Fibroblast of gingiva (primary cell): ENCODE data around the gene BANK1.
A peak's percentile ranks its signal among the peaks of the same experiment; 100 is the strongest.

Experiments used
- DNase-seq: peaks from one replicate; pipeline ENCODE4 v3.0.0-alpha.2; 2011; ENCODE audit warnings: low read depth

BANK1 gene, protein sequence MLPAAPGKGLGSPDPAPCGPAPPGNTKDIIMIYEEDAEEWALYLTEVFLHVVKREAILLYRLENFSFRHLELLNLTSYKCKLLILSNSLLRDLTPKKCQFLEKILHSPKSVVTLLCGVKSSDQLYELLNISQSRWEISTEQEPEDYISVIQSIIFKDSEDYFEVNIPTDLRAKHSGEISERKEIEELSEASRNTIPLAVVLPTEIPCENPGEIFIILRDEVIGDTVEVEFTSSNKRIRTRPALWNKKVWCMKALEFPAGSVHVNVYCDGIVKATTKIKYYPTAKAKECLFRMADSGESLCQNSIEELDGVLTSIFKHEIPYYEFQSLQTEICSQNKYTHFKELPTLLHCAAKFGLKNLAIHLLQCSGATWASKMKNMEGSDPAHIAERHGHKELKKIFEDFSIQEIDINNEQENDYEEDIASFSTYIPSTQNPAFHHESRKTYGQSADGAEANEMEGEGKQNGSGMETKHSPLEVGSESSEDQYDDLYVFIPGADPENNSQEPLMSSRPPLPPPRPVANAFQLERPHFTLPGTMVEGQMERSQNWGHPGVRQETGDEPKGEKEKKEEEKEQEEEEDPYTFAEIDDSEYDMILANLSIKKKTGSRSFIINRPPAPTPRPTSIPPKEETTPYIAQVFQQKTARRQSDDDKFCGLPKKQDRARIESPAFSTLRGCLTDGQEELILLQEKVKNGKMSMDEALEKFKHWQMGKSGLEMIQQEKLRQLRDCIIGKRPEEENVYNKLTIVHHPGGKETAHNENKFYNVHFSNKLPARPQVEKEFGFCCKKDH

GRCh38 chr4:101790521-101791181, at the start of gene BANK1:
Gene BANK1, plus strand, starts transcription at chr4:101790730. Its CDS starts 151 bp downstream, at chr4:101790881.
- DNase-seq: peak; percentile 45

DNA sequence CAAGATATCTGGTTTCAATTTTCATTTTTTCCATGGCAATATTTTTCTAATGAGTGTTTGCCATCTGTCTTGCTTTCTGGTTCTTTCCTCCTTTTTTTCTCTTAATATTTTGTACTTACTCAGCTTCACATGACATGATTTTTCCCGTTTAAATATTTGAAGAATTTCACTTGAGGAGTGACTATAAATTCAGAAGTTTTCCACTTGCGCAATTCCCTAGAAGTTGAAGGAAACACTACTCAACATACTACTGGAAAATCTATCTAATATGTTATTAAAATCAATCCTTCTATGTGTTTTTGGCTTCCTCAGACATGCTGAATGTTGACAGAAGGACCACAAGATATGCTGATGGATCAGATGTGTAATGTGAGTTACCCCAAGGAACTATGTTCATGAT, 36.8 kb upstream of the BANK1 start:
- DNase-seq: peak; percentile 68

GRCh38 chr4:101756181-101756580, 34.3 kb upstream of the BANK1 start:
- DNase-seq: no peak

GRCh38 chr4:101761405-101761804, 29.1 kb upstream of the BANK1 start:
- no peak for DNase-seq

- DNase-seq: peak; percentile 25
Observed at GRCh38 chr4:101762025-101762424, 28.5 kb upstream of the BANK1 start.

DNA sequence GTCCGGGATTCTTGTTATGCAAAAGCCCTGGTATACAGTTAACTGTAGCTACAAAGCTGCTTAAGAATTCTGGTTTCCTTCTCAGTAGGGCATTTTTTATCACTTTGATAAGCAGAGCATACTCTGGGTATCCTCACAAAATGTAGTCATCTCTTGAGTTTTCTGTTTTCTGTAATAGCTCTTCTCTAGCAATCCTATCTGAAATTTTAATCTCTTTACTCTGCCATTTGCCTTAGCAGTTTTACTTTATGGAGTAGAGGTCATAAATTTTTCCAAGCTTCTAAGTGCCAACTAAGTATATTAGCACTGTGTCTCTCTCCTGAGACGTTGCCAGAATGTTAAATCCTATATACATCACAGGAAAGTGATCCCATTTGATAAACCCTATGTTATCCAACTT, 28.0 kb upstream of the BANK1 start:
- DNase-seq: no peak

GRCh38 chr4:101763576-101763975, 27.0 kb upstream of the BANK1 start:
- no peak for DNase-seq

- DNase-seq: peak; percentile 69
Observed at GRCh38 chr4:101774807-101775206, 15.7 kb upstream of the BANK1 start.

DNA sequence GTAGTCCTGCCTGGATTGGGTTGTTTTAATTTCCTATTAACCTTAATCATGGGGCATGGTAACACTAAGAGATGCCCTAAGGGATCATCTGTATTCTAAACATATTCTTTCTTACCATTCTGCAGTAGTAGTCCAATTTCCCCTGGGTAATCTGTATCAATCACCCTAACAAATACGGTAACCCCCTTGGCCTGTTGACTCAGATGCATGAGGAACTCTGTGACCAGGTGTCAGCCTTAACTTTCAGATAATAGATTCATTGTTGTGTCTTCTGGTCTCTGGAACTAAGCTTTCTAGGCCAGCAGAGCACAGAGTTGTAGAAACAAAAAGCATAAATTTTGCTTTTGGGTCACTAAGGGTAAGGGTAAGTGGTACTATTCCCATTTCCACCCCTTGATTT, 13.1 kb upstream of the BANK1 start:
- no peak for DNase-seq

DNA sequence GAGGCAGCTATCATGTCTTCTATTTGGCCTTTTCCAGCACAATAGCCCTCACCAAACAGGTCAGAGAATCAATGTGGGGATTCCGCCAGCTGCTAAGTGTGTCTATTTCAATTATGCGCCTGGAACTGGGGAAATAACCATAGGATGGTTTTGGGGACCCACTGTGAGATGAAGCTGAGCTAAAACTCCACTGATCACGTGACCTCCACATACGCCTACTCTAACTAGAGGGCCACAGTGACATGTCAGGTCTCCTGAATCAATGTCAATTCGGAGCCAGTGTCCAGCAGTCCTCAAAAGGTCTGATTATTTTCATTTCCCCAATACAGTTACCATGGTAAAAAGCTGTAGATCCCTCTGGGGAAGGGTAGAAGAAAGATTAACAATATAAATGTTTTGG, 10.2 kb upstream of the BANK1 start:
- DNase-seq: no peak

GRCh38 chr4:101782546-101782945, 8.0 kb upstream of the BANK1 start:
- DNase-seq: no peak

DNA sequence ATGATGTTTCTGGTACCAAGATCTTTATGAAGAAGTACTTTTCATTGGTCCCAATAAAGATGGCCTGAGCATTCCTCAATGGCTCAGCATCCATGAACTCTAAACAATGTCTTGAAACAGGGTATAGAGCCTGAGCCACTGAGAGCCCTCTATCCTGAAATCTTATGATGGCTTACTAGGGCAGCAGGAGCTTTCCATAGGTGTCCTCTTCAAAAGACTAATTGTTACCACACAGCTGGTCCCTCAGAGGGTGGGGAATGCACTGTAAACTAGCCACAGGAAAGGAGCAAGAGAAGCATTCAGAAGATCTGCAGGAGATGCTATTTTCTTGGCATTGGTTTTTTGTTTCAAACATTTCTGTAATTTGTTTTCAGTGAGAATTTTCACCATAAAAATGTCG, 5.6 kb upstream of the BANK1 start:
- no peak for DNase-seq

DNA sequence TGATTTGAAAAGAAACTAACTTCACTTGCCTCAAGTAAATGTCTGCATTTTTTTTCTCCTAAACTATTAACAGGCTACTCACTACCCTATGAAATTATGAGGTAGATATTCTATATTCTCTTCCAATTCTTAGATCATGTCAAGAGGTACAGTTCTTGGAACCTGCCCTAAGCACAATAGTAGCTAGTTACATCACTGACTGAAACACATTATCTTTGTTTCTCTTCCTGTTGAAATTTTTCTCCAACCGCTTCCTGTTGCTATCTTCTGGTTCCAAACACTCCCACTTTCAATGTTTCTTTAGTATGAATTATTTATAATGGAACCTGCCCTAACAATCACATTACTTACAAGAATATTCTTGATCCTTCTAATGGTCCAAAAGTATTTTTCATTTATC, 5.0 kb upstream of the BANK1 start:
- DNase-seq: no peak

DNA sequence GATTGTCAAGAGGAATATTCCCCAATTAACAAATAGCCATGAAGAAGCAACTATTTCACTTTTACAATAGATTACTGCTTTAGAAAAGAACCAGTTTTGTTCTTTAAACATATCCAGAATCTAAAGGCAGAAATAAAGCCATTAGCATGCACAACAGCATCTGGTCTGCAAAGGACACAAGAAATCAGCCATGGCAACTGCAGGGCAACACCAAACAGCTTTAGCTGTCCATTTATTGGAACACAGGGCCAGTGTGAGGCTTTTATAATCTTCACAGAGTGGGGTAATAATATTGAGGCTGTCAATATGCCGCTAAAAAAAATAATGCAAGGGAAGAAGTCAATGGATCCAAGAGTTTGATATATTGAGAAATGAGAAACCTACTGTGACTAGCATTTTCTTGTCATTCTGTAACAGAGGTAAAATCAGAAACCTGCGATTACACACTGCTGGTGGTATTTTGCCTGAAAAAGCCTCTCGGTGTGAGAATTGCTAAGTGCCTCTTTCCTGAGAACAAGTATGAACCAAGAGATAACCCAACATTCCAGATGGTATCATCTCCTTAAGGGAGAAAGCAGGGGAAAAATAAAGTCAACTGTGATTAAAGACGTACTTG, 2.7 kb upstream of the BANK1 start:
- no peak for DNase-seq

- DNase-seq: no peak
Observed at GRCh38 chr4:101791182-101791558, 640 bp downstream of the BANK1 start.

GRCh38 chr4:101792056-101792590, 1.6 kb downstream of the BANK1 start:
- no peak for DNase-seq

DNA sequence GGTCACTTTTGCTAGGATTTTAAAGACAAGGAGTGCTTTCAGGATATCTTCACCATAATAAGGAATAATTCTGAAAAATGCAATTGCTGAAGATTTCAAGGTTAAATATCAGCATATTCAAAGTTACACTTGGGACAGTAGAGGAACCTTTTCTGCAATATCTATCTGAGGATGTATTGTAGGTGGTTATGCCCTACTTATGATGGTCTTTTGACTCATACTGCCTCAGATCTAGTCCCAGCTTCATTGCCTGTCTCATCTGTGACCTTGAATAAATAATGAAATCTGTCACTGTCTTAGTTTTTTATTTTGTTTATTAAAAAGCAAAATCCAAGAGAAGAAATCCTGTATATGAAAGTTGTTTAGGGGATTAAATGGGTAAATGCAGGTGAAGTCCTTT, 2.9 kb downstream of the BANK1 start:
- no peak for DNase-seq

- no peak for DNase-seq
Observed at GRCh38 chr4:101794806-101795205, 4.3 kb downstream of the BANK1 start.

DNA sequence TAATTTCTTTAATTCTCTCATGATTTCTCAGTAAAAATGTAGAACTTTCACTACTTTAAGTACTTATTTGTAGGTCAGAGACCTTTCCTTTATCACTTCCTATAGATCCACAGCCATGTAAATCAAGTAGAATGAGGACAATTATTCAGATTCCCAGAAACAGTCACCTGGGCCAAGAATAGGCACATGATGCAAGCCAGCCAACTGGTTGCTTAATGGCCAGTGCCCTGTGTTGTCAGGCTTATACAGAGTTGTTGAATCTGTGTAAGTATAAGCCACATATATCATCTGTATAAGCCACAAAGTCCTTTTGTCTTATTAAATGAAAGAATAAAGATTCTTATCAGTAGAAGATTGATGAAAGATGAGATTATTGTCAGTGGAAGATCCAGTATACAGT, 5.2 kb downstream of the BANK1 start:
- no peak for DNase-seq

GRCh38 chr4:101801958-101802357, 11.4 kb downstream of the BANK1 start:
- DNase-seq: no peak

DNA sequence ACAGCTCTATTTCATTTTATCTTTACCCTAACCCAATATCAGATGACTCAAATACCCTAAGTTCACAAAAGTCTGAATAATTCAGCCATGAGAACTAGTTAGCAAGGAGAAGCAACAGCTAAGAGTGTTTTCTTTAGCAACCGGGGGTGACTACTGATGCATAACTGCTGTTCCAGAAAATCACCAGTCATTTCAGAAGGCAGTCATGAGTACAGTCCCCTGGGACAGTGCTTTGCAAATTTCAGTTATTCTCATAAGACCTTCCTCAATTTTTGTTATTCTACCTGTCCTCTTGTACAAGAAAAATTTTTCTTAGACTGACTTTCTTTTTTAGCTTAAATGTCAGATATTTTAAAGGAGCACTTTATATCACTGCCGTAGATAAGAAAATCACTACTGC, 16.4 kb downstream of the BANK1 start:
- peak; percentile 52 for DNase-seq

- no peak for DNase-seq
Observed at GRCh38 chr4:101807351-101807750, 16.8 kb downstream of the BANK1 start.
